22Rv1 (cell line): ENCODE results near the gene RAB20.

Experiments
- ZFX ChIP-seq: fragments of 450-650 bp; IDR thresholded peaks from 2 replicates; pipeline ENCODE4 v1.6.1; 2017; ENCODE audit warnings: antibody characterized with exemption, borderline replicate concordance
- TF ChIP-seq, protein P1 (sequence below): fragments of 450-650 bp; IDR thresholded peaks from 2 replicates; pipeline ENCODE4 v1.5.1; 2017; ENCODE audit warnings: mild to moderate bottlenecking

DNA sequence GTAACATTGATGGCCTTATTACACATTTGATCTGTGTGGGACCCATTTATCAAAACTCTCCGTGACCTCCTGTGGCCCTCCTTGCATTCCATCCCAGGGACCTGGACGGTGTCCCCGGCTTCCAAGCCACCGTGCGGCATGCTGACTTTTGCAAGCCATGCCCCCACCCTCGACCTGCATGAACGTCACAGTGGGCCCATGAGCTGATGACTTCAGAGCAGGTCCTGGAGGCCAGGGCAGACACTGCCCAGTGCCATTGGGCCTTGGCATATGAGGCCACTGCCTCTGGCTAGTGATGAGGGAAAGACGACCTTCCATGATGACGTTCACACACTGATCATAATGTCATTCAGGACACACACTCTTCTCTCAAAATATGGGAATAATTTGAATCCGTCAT lies 62.8 kb downstream of the RAB20 start:
- TF ChIP-seq, protein P1, sequence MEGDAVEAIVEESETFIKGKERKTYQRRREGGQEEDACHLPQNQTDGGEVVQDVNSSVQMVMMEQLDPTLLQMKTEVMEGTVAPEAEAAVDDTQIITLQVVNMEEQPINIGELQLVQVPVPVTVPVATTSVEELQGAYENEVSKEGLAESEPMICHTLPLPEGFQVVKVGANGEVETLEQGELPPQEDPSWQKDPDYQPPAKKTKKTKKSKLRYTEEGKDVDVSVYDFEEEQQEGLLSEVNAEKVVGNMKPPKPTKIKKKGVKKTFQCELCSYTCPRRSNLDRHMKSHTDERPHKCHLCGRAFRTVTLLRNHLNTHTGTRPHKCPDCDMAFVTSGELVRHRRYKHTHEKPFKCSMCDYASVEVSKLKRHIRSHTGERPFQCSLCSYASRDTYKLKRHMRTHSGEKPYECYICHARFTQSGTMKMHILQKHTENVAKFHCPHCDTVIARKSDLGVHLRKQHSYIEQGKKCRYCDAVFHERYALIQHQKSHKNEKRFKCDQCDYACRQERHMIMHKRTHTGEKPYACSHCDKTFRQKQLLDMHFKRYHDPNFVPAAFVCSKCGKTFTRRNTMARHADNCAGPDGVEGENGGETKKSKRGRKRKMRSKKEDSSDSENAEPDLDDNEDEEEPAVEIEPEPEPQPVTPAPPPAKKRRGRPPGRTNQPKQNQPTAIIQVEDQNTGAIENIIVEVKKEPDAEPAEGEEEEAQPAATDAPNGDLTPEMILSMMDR, result no peak
- no peak for TF ChIP-seq ZFX
